ENCODE results near the gene CAD.

DNA sequence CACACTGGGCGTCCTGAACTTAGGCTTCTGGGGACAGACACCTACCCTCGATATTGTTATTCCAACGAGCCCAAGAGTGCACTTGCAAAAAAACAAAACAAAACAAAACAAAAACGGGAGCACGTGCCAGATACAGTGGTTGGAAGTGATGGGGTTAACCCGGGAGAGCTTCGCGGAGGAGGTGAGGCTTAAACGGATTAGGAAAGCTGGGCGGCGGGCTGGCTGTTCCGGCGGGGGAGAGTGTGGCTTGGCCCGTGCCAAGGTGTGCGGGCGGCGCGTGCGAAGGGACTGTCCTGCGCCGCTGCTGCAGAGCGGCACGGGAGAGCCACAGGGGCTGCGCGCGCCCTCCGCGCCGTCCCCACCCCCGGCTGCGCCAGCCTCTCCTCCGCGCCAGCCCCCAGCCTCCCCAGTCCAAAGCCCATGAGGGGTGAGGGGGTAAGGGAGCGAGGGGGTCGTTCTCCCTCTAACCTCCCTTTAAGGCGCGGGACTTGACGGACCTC is 47.1 kb downstream of the CAD start:
- TF ChIP-seq POLR2A (IDR thresholded peaks at IDR 0.05; ENCODE audit: extremely low read depth, insufficient read length), result no peak
- TF ChIP-seq, protein P1, sequence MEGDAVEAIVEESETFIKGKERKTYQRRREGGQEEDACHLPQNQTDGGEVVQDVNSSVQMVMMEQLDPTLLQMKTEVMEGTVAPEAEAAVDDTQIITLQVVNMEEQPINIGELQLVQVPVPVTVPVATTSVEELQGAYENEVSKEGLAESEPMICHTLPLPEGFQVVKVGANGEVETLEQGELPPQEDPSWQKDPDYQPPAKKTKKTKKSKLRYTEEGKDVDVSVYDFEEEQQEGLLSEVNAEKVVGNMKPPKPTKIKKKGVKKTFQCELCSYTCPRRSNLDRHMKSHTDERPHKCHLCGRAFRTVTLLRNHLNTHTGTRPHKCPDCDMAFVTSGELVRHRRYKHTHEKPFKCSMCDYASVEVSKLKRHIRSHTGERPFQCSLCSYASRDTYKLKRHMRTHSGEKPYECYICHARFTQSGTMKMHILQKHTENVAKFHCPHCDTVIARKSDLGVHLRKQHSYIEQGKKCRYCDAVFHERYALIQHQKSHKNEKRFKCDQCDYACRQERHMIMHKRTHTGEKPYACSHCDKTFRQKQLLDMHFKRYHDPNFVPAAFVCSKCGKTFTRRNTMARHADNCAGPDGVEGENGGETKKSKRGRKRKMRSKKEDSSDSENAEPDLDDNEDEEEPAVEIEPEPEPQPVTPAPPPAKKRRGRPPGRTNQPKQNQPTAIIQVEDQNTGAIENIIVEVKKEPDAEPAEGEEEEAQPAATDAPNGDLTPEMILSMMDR (IDR thresholded peaks at IDR 0.05; ENCODE audit: low read depth, low read length), result no peak
- no peak for TF ChIP-seq MYC (IDR thresholded peaks at IDR 0.05; ENCODE audit: low read depth, low read length)
- TF ChIP-seq, protein P2, sequence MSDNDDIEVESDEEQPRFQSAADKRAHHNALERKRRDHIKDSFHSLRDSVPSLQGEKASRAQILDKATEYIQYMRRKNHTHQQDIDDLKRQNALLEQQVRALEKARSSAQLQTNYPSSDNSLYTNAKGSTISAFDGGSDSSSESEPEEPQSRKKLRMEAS (IDR thresholded peaks at IDR 0.05; ENCODE audit: low read depth, low read length), result no peak

Measured in NB4 (cell line).